Tibial nerve (tissue), 4 donors: ENCODE data around the gene HLTF.

Source experiments
- EP300 ChIP-seq, 2 donors: sonication (generic); formaldehyde crosslinking; IDR thresholded peaks; one replicate each; pipeline ENCODE4 v1.6.1; 2017; ENCODE audit warnings: antibody characterized with exemption in 2 of 2, mild to moderate bottlenecking in 1 of 2
- POLR2A ChIP-seq, 2 donors: fragments of 450-650 bp; IDR thresholded peaks; one replicate each; pipeline ENCODE4 v1.6.1; 2017; ENCODE audit warnings: antibody characterized with exemption in 2 of 2, mild to moderate bottlenecking in 2 of 2, moderate library complexity in 2 of 2
- TF ChIP-seq, protein P1 (sequence below), 5 experiments: fragments of 200-600 bp in 3 of 5; fragments of 450-650 bp in 2 of 5; sonication (generic) in 3 of 5; IDR thresholded peaks; one replicate each; pipeline ENCODE4 v1.5.1; 2016 to 2019; ENCODE audit warnings: antibody characterized with exemption in 5 of 5, mild to moderate bottlenecking in 3 of 5, moderate library complexity in 2 of 5

DNA sequence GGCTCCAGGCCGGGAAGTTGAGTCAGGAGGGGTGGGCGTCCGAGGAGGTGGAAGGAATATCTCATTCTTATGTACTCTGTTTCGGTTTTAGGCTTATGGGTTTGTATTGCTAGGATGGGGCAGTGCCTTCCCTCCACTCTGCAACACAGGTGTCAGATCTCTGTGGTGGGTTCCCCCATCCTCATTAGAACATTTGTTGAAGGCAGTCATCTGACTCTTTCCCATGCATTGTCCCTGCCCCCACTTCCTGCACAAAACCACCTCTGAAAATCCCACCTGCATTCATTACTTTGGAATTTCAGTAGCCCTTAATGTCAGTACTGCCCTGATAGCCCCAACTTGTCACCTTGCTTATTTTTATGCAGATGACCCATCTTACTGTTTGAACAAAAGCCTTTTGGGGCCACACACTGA, 65.5 kb downstream of the HLTF start:
- TF ChIP-seq, protein P1, sequence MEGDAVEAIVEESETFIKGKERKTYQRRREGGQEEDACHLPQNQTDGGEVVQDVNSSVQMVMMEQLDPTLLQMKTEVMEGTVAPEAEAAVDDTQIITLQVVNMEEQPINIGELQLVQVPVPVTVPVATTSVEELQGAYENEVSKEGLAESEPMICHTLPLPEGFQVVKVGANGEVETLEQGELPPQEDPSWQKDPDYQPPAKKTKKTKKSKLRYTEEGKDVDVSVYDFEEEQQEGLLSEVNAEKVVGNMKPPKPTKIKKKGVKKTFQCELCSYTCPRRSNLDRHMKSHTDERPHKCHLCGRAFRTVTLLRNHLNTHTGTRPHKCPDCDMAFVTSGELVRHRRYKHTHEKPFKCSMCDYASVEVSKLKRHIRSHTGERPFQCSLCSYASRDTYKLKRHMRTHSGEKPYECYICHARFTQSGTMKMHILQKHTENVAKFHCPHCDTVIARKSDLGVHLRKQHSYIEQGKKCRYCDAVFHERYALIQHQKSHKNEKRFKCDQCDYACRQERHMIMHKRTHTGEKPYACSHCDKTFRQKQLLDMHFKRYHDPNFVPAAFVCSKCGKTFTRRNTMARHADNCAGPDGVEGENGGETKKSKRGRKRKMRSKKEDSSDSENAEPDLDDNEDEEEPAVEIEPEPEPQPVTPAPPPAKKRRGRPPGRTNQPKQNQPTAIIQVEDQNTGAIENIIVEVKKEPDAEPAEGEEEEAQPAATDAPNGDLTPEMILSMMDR (IDR thresholded peaks at IDR 0.05): no peak
- TF ChIP-seq POLR2A (IDR thresholded peaks at IDR 0.05): no peak
- TF ChIP-seq EP300 (IDR thresholded peaks at IDR 0.05): no peak
